KG1 (cell line): ENCODE data around the gene MMAB.

Source experiments
- DNase-seq: peaks from one replicate; lab custom pipeline; 2025; lab: John Stamatoyannopoulos, UW

The MMAB gene

GRCh38 chr12:109559200-109559505 lies 14.2 kb downstream of the MMAB start:
- no peak for DNase-seq

- DNase-seq = no peak
Measured at GRCh38 chr12:109558374-109559199, 14.7 kb downstream of the MMAB start.

DNA sequence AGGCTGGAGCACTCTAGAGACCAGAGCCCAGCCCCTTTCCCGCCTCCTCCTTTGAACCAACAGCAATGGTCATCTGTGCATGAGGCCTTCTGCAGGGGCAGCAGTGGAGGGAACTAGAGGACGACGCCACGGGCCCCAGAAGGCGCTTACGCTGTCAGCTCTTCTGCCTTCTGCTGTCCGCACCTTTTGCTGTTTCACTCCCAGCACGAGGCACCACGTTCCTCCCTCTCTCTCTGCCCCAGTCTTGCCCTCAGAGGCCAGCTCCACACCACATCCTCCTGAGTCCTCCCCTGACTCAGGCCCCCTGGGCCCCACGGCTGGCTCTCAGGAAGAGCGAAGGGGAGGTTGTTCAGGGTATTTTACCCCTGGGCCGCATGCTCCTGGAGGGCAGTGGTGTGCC lies 15.5 kb downstream of the MMAB start:
- no peak for DNase-seq

- no peak for DNase-seq
Measured at GRCh38 chr12:109557200-109557599, 16.1 kb downstream of the MMAB start.

- no peak for DNase-seq
Measured at GRCh38 chr12:109555431-109556315, 17.6 kb downstream of the MMAB start.

- no peak for DNase-seq
Measured at GRCh38 chr12:109554761-109555160, 18.5 kb downstream of the MMAB start.

DNA sequence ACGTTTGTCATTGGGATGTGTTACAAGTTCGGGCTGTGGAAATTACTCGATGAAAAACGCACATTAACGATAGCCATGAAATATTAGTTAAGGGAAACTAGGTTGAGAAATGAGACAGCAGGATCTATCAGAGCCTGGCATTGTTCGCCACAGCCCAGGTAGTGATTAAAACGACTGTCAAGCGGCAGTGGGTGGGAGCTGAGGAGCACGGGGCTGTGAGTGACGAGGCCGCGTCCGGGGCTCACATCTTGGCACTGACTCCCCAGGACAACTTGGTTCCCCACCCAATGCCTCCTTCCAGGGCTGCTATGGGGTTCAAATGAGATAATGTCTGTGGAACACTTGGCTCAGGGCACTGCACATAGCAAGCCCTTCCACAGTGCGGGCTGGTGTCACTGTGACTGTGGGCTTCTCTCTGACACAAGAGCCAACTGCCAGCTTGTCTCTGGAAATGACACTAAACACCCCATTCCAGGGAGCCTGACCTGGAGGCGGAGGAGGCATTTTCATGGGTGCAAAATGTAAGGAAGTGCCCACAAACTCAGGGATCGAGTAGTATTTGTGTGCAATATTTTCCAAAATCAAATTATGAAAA lies 19.3 kb downstream of the MMAB start:
- DNase-seq = no peak

DNA sequence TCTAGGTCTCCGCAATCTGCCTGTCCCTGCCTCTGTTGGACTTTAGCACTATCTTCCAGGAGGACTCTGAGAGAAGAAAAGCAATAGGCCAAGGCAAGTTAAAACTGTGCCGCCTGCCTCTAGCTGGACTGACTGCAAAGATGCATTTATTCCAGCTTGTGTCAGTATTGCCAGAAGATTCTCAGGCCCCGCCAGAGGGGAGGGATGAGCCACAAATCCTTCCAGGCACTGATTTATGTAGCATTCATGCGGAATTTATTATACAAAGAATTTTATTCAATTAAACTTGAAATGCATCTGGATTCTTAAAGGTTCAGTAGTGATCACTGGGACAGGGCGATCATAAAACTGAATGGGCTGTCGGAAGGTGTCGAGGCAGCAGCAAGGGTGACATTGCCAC lies 19.8 kb downstream of the MMAB start:
- no peak for DNase-seq

- DNase-seq = no peak
Measured at GRCh38 chr12:109552971-109553370, 20.3 kb downstream of the MMAB start.

DNA sequence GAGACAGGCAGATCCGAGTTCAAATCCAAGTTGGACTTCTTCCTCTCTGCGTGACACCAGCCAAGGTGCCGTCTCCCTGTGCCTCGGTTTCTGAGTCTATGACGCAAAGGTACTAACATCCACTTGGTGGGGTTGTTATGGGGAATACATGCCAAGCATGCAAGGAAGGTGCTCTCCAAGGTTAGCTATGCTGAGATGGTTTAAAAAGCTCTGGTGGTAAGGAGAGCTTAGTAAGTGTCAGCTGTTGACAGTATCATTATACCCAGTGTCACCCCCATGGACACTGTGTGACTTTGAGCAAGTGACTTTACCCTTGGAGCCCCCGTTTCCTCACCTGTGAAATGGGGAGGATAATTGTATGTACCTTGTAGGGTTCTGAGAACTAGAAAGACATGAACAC lies 22.2 kb downstream of the MMAB start:
- no peak for DNase-seq

- DNase-seq = no peak
Measured at GRCh38 chr12:109550281-109550680, 23.0 kb downstream of the MMAB start.

DNA sequence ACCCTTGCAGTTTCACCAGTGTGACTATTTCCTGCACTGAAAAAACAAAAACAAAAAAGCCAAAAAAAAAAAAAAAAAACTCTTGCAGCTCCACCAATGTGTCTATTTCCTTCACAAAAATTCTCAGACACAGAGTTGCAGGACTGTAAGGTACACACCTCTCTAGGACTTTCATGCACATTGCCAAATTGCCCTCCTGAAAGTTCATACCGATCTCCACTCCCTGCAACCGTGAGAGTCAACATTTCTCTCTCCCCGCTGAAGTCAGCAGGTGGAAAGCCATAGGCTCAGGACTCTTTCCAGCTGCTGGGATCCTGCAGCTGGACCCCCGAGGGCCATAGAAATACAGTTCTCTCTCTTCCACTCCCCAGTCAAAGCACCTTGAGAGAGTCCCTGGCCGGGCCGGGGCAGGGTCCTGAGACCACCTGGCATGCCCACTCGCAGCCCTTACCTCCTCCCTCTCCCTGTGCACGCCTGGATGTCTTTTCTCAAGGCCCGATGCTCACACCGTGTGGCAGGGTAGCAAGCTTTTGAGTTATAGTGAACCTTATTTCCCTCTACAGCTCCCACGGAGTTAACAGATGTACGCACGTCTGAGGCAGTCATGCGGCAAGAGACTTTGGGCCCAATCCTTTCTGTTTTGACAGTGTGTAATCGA lies 23.6 kb downstream of the MMAB start:
- DNase-seq = no peak

DNA sequence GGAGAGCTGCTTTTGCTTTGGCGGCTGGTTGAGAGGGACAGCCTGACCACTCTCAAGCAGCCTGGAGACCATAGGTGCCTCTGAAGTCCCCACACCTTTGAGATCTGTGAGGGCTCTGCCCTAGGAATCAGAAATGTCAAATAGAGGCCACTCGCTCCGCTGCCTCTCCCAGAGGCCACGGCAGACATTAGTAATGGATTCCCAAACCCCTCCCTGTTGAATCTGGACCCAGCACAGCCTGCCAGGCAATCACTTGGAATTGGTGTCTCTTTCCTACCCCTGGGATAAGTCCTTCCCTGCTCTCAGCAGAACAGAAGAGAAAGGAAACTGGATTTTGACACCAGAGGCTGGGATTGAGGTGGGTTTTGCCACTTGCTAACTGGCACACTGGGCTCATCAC lies 25.0 kb downstream of the MMAB start:
- DNase-seq = no peak

GRCh38 chr12:109547286-109547685 lies 26.0 kb downstream of the MMAB start:
- DNase-seq = no peak

DNA sequence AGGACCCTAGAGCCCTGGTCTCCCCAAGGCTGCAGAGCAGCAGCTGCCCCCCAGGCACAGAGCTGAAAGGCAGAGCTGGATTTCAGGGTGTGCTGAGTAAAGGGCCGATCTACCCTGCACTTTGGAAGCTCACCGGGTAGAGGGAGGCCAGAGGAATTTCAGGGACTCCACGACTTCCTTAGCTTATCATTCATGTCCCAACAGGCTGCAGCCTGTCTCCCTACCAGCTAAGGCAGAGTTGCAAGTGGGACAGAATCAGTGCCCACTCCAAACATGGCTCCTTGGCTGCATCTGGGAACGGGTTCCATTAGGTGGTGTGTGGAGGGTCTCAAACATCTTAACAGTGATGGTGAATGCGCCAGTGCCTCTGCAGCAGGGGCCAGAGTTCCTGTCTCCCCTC lies 27.5 kb downstream of the MMAB start:
- no peak for DNase-seq

DNA sequence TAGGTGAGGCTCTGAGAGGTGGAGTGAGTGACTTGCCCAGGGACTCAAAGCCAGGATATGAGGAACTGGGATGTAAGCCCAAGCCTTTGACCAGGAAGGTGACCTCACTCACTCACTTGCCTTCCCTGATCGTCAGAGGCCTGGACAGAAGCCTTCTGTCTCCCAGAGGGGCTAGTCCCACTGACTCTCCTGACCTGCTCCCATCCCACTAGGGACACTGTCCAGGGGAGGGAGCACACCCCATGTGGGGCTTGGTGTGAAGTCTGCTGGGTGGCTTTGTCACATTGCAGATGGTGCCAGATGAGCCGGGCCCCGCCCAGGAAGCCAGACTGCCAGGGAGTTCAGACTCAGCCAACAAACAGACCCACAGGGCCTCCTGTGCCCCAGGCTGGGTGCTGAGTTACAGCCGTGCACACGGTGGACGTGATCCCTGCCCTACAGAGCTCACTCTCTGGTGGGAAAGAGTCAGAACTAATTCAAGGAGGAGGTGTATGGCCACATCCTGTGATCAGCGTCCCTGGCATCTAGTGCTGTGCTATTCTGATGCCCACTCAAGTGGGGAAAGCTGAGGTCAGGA lies 28.3 kb downstream of the MMAB start:
- DNase-seq = no peak

GRCh38 chr12:109542876-109543275 lies 30.4 kb downstream of the MMAB start:
- no peak for DNase-seq

GRCh38 chr12:109542014-109542413 lies 31.3 kb downstream of the MMAB start:
- no peak for DNase-seq

DNA sequence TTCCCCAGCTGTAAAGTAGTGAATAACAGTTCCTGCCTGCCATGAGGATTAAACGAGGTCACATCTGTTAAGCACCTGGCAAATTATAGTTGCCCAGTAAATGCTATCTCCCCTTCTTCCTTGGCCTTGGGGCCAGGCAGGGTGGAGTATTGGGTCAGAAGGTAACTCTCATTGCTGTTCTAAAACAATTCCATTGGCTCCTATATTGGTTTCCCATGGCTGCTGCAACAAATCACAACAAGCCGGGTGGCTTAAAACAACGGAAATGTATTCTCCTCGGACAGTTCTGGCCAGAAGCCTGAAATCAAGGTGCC lies 31.9 kb downstream of the MMAB start:
- no peak for DNase-seq

- no peak for DNase-seq
Measured at GRCh38 chr12:109540526-109541412, 32.5 kb downstream of the MMAB start.

DNA sequence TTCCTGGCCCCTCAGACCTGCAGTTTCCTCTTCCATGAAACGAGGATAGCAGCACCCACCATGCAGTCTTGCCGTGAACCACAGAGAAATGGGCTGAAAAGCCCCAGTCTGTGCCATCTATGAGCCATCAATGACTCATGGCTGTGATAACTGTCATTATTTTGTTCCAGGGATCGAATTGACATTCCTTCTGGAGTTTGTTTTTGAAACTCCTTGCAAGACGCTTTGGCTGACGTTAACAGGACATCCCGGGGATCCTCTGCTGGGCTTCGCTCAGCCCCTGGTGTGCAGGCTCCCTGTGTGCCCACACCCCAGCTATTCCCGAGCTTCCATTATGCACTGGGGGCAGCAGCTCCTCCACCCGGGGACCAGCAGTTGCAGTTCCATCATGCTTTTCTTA lies 33.8 kb downstream of the MMAB start:
- DNase-seq = no peak
